MCF 10A (cell line): Measurements from ENCODE around the gene ORC4. TPM values are rescaled to one million over a fixed set of nuclear protein-coding genes. Genes with fewer than 3 reads are reported as not detected.

Experiments
- BruUV-seq: library from RNA; stranded (reverse); fragments of 400-500 nt; replicated peaks from 2 replicates; lab custom pipeline; 2021; lab: Mats Ljungman, UMichigan
- CTCF ChIA-PET: fragments of 300-600 bp; sonication (Branson Sonifier 250); formaldehyde crosslinking; extraction: SDS; loops from one replicate; lab custom pipeline; 2021; ENCODE audit warnings: antibody characterized with exemption, inconsistent platforms; lab: Yijun Ruan, JAX
- POLR2A ChIA-PET: fragments of 300-600, 350-650 bp; sonication (Branson Sonifier 250); formaldehyde crosslinking; extraction: SDS; loops from one replicate; lab custom pipeline; 2020; ENCODE audit warnings: antibody characterized with exemption, inconsistent platforms; lab: Yijun Ruan, JAX
- DNase-seq: peaks from one replicate; pipeline ENCODE4 v3.0.0-alpha.2; 2018; ENCODE audit not compliant: unreplicated experiment
- H3K27ac Mint-ChIP-seq: one replicate; pipeline ENCODE4 v1.8.0; 2022; ENCODE audit warnings: mild to moderate bottlenecking, low read depth, mixed read lengths; ENCODE audit not compliant: unreplicated experiment
- H3K27me3 Mint-ChIP-seq: one replicate; pipeline ENCODE4 v1.8.0; 2022; ENCODE audit warnings: mixed read lengths; ENCODE audit not compliant: insufficient read depth, unreplicated experiment
- H3K36me3 Mint-ChIP-seq: one replicate; pipeline ENCODE4 v1.8.0; 2022; ENCODE audit warnings: mild to moderate bottlenecking, moderate library complexity, mixed read lengths; ENCODE audit not compliant: insufficient read depth, unreplicated experiment
- H3K4me1 Mint-ChIP-seq: one replicate; pipeline ENCODE4 v1.8.0; 2022; ENCODE audit warnings: mixed read lengths; ENCODE audit not compliant: insufficient read depth, unreplicated experiment
- H3K4me3 Mint-ChIP-seq: one replicate; pipeline ENCODE4 v1.8.0; 2022; ENCODE audit warnings: mild to moderate bottlenecking, moderate library complexity, mixed read lengths; ENCODE audit not compliant: unreplicated experiment
- H3K9me3 Mint-ChIP-seq: one replicate; pipeline ENCODE4 v1.8.0; 2022; ENCODE audit warnings: mixed read lengths; ENCODE audit not compliant: unreplicated experiment
- CTCF ChIP-seq: fragments of 200-600 bp; IDR thresholded peaks from one replicate; pipeline ENCODE4 v1.8.0; 2022; ENCODE audit warnings: antibody characterized with exemption, mild to moderate bottlenecking; ENCODE audit not compliant: unreplicated experiment
- intact Hi-C: fragments of 100-400 bp; cut with micrococcal nuclease; formaldehyde crosslinking; loops from 2 replicates; pipeline ENCODE4 v1.14.1; 2022
- total RNA-seq: library from RNA; stranded (reverse); gene quantifications from 2 replicates; pipeline ENCODE4 v1.2.3, GENCODE V29; 2022

The ORC4 gene
- total RNA-seq, 1 experiment from 2014 or later: 53.3 TPM

- H3K27ac Mint-ChIP-seq: peak overlapping the region; percentile 87
- peaks cover 32% of the 10 kb centered on the region for H3K4me1 Mint-ChIP-seq
- ChIA-PET POLR2A (interaction anchor here (0.7 to 4.8 kb wide), 14 partner anchors 7 to 687 kb away, joined by 3 to 24 read pairs (median 3); partner anchors contain the start of gene EPC2), CTCF (interaction anchor here (1.1 to 3.1 kb wide), 2 partner anchors 11 to 486 kb away, joined by 3 to 14 read pairs; no protein-coding TSS in a partner anchor)
- TF ChIP-seq CTCF: no peak
- H3K36me3 Mint-ChIP-seq: no peaks in the 10 kb centered on the region
- H3K27me3 Mint-ChIP-seq: no peaks in the 10 kb centered on the region
- H3K9me3 Mint-ChIP-seq: no peaks in the 10 kb centered on the region
- no TSS peak for BruUV-seq
- peak overlapping the region; percentile 90 for H3K4me3 Mint-ChIP-seq
- intact Hi-C loops: loop anchor here (5.0 to 10.0 kb wide), 3 partner anchors 110 to 622 kb away; partner anchors contain the start of gene EPC2
- DNase-seq: no peak
Measured at GRCh38 chr2:148022351-148022750, 1.8 kb upstream of the ORC4 start.

GRCh38 chr2:148021886-148022285, 1.3 kb upstream of the ORC4 start:
- no peak for TF ChIP-seq CTCF
- DNase-seq: peak; percentile 7
- Mint-ChIP-seq H3K4me3 (peak overlapping the region; percentile 90), H3K4me1 (peaks cover 33% of the 10 kb centered on the region), H3K27ac (peak overlapping the region; percentile 74), H3K27me3 (no peaks in the 10 kb centered on the region), H3K36me3 (no peaks in the 10 kb centered on the region), H3K9me3 (no peaks in the 10 kb centered on the region)
- intact Hi-C loops: loop anchor here (5.0 to 10.0 kb wide), 3 partner anchors 110 to 623 kb away; partner anchors contain the start of gene EPC2
- POLR2A ChIA-PET: interaction anchor here (0.7 to 4.8 kb wide), 13 partner anchors 8 to 687 kb away, joined by 3 to 24 read pairs (median 3); partner anchors contain the start of gene EPC2
- BruUV-seq: no TSS peak
- CTCF ChIA-PET: interaction anchor here (0.7 to 3.1 kb wide), 3 partner anchors 10 to 487 kb away, joined by 3 to 14 read pairs (median 7); no protein-coding TSS in a partner anchor

- peak; percentile 40 for DNase-seq
- peaks cover 38% of the 10 kb centered on the region for H3K4me1 Mint-ChIP-seq
- H3K9me3 Mint-ChIP-seq: no peaks in the 10 kb centered on the region
- intact Hi-C loops: loop anchor here (5.0 to 10.0 kb wide), 3 partner anchors 111 to 624 kb away; partner anchors contain the start of gene EPC2
- ChIA-PET POLR2A (interaction anchor here (0.7 to 4.8 kb wide), 30 partner anchors 9 to 1566 kb away, joined by 3 to 24 read pairs (median 4); partner anchors contain the start of genes ACVR2A, EPC2 and MMADHC), CTCF (interaction anchor here (0.6 to 3.1 kb wide), 7 partner anchors 9 to 622 kb away, joined by 3 to 14 read pairs (median 6); no protein-coding TSS in a partner anchor)
- BruUV-seq: TSS peak; percentile 24
- peak within 1 kb of the TSS; percentile 74 for H3K27ac Mint-ChIP-seq
- H3K36me3 Mint-ChIP-seq: no peaks in the 10 kb centered on the region
- no peaks in the 10 kb centered on the region for H3K27me3 Mint-ChIP-seq
- peak within 1 kb of the TSS; percentile 90 for H3K4me3 Mint-ChIP-seq
- TF ChIP-seq CTCF: no peak
Measured at GRCh38 chr2:148021059-148021861, 723 bp upstream of the ORC4 start, which contains the start of gene MBD5. Gene MBD5, plus strand, starts transcription at chr2:148021091.

- ChIA-PET CTCF (no interaction called here), POLR2A (no interaction called here)
- no TSS peak for BruUV-seq
- Mint-ChIP-seq H3K4me1 (peaks cover 25% of the 10 kb centered on the region), H3K4me3 (no peak overlapping the region), H3K9me3 (peaks cover 10% of the 10 kb centered on the region), H3K27me3 (no peaks in the 10 kb centered on the region), H3K27ac (no peak overlapping the region), H3K36me3 (peaks cover 4% of the 10 kb centered on the region)
- no peak for TF ChIP-seq CTCF
- intact Hi-C loops: no loop called here
- no peak for DNase-seq
Measured at GRCh38 chr2:148014616-148015015, 5.9 kb downstream of the ORC4 start.
